ENCODE measurements around the gene ACSF3. TPM values are rescaled to one million over a fixed set of nuclear protein-coding genes. Genes with fewer than 3 reads are reported as not detected.

Gene ACSF3
- total RNA-seq, 6 donors from 2014 or later = 30.2 to 97.4 (median 35.3) TPM

- TF ChIP-seq POLR2A (IDR thresholded peaks at IDR 0.05) (no peak), EP300 (IDR thresholded peaks at IDR 0.05) (no peak), POLR2AphosphoS5 (IDR thresholded peaks at IDR 0.05) (no peak), CTCF (IDR thresholded peaks at IDR 0.05) (no peak)
- DNase-seq (no peak), ATAC-seq (ENCODE audit: low FRiP score in 2 of 2) (no peak)
- 76 to 82% methylated on average over 4 of the region's 4 CpGs for WGBS, 2 donors
- Histone ChIP-seq H3K4me1 (no peaks in the 10 kb centered on the region), H3K27ac (no peak overlapping the region), H3K27me3 (no peaks in the 10 kb centered on the region), H3K4me3 (no peak overlapping the region), H3K36me3 (no peaks in the 10 kb centered on the region), H3K9me3 (no peaks in the 10 kb centered on the region)
Measured at GRCh38 chr16:89046491-89046890, 47.2 kb upstream of the ACSF3 start.

GRCh38 chr16:89047331-89048089 lies 46.1 kb upstream of the ACSF3 start:
- no peaks in the 10 kb centered on the region for H3K36me3 ChIP-seq
- no peak overlapping the region for H3K27ac ChIP-seq
- no peak for ATAC-seq (ENCODE audit: low FRiP score in 2 of 2)
- no peak for DNase-seq
- no peaks in the 10 kb centered on the region for H3K4me1 ChIP-seq
- 70 to 76% methylated on average over 24 to 27 of the region's 27 CpGs for WGBS, 2 donors
- TF ChIP-seq POLR2A (IDR thresholded peaks at IDR 0.05) = no peak
- no peak for TF ChIP-seq POLR2AphosphoS5 (IDR thresholded peaks at IDR 0.05)
- no peak for TF ChIP-seq EP300 (IDR thresholded peaks at IDR 0.05)
- no peak for TF ChIP-seq CTCF (IDR thresholded peaks at IDR 0.05)
- H3K27me3 ChIP-seq = no peaks in the 10 kb centered on the region
- no peaks in the 10 kb centered on the region for H3K9me3 ChIP-seq
- no peak overlapping the region for H3K4me3 ChIP-seq

GRCh38 chr16:89048090-89048725 lies 45.4 kb upstream of the ACSF3 start:
- ATAC-seq (ENCODE audit: low FRiP score in 2 of 2) (no peak), DNase-seq (peak in 1 of 2 donors; percentile 73)
- whole genome bisulfite sequencing, 2 donors = 31 to 34% methylated on average over 8 to 33 of the region's 38 CpGs
- no peak overlapping the region for H3K27ac ChIP-seq
- H3K9me3 ChIP-seq = no peaks in the 10 kb centered on the region
- H3K4me1 ChIP-seq = no peaks in the 10 kb centered on the region
- H3K36me3 ChIP-seq = no peaks in the 10 kb centered on the region
- no peak overlapping the region for H3K4me3 ChIP-seq
- TF ChIP-seq EP300 (IDR thresholded peaks at IDR 0.05) (no peak), POLR2AphosphoS5 (IDR thresholded peaks at IDR 0.05) (no peak), CTCF (IDR thresholded peaks at IDR 0.05) (no peak), POLR2A (IDR thresholded peaks at IDR 0.05) (no peak)
- H3K27me3 ChIP-seq = no peaks in the 10 kb centered on the region

GRCh38 chr16:89048871-89049422 lies 44.7 kb upstream of the ACSF3 start:
- TF ChIP-seq CTCF (IDR thresholded peaks at IDR 0.05) = no peak
- no peak for TF ChIP-seq POLR2A (IDR thresholded peaks at IDR 0.05)
- no peak for TF ChIP-seq POLR2AphosphoS5 (IDR thresholded peaks at IDR 0.05)
- no peak for TF ChIP-seq EP300 (IDR thresholded peaks at IDR 0.05)
- Histone ChIP-seq H3K4me1 (no peaks in the 10 kb centered on the region), H3K9me3 (no peaks in the 10 kb centered on the region), H3K36me3 (no peaks in the 10 kb centered on the region), H3K4me3 (no peak overlapping the region), H3K27me3 (no peaks in the 10 kb centered on the region), H3K27ac (no peak overlapping the region)
- DNase-seq (peak in 1 of 2 donors; percentile 76), ATAC-seq (ENCODE audit: low FRiP score in 2 of 2) (no peak)
- 88% methylated on average over 18 to 24 of the region's 24 CpGs for WGBS, 2 donors

All from upper lobe of left lung (tissue), 6 donors.